HG02981 (cell line): ENCODE data around the gene NSL1.
"Not testable (repeated sequence)": the region's sequence is repeated elsewhere in the genome, so short reads cannot be mapped to it uniquely, and the experiment has no call there.

Experiments used
- ATAC-seq: cut with Tn5 transposase; IDR thresholded peaks from one replicate; pipeline ENCODE4 v1.9.1; 2021; ENCODE audit warnings: mild to moderate bottlenecking, moderate library complexity; ENCODE audit not compliant: unreplicated experiment

NSL1 gene

DNA sequence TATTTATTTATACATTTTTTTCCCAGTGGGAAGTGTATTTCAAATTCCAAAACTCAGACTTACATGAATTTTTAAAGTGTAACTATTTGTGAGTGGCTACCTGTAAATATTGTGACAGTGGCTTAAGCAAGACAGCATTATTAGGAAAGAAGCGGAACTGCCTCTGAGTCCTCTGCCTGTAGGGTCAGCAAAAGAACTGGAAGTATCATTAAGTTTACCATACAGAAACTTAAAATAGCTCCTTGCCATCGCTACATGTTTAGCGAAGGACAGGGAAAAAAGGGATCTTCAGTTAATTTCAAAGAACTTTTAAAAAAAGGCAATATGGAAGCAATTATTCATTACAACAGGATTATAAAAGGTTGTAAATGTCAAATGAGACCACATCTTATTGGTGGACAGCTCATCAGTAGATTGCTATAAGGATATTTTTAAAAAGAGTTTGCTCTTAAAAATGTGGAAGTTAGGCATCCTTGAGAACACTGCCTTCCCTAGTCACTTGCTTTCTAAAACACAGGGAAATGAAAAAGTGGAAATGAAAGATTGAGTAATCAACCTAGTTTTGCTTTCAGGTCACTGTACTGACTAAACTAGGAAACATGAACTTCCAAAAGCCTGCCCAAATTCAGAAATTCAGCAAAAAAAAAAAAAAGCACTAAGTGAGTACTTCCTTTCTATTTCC lies 39.2 kb downstream of the NSL1 start:
- no peak for ATAC-seq

DNA sequence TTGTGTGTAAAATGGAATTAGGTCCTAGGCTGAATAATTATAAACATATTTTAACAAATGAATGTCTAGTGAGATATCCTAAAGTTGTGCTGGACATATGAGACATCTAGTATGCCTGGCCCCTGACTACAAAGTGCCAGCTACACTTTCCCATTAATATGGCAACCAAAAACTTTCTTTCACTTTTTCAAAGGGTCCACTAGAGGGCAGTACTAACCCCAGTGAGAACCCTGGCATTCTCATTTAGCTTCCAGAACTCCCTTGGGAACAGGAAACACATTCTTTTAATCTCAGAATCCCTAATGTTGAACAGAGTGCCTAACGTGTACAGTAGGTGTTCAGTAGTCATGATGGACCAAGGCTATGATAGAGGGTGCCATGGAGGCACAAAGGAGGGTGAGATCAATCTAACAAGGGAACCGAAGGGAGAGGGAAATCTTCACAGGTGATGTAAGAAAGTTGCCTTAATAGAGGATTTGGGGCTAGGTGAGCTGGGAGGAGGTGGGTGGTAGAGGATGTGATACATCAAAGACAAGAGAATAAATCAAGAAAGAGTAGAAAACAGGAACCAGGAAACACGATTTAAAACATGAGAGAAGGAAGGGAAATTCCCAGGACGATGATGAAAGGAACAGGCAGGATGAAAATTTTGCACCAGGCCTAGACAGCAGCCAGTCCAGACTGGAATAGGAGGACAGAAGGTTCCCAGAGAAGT lies 41.6 kb downstream of the NSL1 start:
- no peak for ATAC-seq

DNA sequence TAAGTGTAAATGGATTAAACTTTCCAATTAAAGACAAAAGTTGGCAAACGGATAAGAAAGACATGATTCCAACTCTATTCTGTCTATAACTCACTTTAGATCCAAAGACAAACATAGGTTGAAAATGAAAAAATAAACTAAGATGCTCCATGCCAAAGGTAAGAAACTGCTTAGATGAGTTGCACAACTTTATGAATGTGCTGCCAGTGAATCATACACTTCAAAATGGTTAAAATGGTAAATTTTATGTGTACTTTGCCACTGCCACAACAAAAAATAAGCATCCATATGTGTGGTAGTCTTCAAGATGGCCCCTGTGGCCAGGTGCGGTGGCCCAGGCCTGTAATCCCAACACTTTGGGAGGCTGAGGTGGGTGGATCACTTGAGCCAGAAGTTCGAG lies 45.0 kb downstream of the NSL1 start:
- no peak for ATAC-seq

DNA sequence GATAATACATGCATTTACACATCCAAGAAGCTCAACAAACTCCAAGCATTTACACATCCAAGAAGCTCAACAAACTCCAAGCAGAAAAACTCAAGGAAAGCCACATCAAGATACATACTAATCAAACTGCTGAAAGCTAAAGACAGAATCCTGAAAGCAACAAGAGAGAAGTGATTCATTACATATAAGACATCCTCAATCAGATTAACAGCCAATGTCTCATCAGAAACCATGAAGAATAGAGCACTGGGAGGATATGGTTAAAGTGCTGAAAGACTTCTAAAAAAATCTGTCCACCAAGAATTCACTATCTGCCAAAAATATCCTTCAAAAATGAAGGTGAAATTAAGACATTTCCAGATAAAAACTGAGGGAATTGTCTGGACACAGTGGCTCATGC lies 46.3 kb downstream of the NSL1 start:
- no peak for ATAC-seq

DNA sequence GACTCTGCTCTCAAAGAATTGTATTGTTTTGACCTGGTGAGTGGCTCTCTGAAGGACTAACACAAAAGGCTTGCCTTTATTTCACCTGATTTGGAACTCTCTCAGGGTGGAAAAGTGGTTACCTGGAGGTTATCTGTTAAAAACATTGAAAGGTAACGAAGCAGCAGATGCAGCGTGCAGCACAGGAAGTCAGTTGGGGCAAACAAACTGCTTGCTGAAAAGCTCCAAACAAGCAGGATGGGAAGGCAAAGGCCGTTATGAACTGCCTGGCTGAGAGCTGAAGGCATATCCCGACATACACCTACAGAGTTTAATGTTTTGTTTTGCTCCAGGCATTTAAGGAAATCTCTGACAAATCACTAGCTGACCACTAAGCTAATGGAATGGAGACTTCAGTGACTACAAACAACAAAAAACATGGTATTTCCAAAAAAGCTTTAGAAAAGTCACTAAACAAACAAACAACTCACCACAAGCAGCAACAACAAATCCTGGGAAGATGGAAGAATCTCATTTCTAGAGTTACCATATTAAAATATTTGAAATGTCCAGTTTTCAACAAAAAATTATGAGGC lies 47.6 kb downstream of the NSL1 start:
- ATAC-seq = no peak

DNA sequence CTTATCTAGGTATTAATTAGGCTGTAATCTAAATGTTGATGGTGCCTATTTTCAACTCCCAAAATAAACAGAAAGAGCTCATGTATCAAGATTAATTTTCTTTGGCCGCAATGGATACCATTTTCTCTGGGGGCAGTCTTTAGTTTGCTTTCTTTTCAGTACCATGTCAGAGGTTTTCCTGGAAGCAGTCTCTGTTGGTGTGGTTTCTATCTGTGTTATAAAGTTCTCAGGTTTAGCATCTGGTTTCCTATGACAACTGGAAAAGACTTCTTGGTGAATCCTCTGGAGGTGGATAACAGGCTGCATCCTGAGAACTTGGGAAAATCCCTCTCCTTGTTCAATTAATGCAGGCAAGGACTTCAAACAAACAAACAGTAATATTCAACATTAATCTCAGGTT lies 53.2 kb downstream of the NSL1 start:
- no peak for ATAC-seq

DNA sequence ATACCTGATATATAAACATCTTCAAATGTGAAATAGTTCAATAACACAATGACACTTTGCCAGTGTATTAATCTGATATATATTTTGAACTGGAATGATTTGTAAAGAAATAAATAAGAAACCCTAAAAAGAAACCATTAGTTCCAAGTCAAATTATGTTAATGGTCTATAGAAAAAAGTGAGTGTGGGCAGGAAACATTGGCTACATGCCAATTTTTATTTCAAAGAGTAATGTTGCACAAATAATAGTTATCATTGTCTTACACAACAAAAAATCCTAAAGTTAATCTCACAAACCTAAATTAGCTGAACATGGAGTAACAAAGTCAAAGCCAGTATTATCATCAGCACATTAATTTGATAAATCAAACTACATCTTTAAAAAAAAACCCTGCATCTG lies 54.0 kb downstream of the NSL1 start:
- no peak for ATAC-seq

DNA sequence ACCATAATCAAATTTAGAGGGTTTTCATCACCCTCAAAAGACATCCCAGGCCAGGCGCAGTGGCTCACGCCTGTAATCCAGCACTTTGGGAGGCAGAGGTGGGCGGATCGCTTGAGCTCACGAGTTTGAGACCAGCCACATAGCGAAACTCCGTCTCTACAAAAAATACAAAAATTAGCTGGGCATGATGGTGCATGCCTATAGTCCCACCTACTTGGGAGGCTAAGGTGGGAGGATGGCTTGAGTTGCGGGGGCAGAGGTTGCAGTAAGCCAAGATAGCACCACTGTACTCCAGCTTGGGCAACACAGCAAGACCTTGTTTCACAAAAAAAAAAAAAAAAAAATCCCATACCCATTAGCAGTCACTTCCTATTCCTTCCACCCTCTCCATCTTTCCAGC lies 58.5 kb downstream of the NSL1 start:
- ATAC-seq = no peak

DNA sequence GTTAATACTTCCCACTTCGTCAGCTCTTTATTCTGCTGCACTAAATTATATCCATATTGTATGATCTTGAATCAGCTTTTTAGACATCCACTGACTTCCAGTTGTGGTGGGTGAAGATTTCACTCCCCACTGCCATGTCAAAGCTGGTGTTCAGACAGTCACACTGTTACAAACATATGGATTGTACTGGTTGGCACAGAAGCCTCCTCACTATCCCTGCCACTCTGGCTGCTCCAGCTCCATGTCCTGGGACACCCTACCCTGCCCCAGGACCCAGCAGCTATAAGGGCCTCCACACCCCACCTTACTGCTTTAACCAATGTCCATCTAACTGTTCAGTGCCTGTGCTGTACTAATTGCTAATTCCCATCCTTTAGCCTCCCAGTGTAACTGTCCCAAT lies 59.9 kb downstream of the NSL1 start:
- no peak for ATAC-seq

DNA sequence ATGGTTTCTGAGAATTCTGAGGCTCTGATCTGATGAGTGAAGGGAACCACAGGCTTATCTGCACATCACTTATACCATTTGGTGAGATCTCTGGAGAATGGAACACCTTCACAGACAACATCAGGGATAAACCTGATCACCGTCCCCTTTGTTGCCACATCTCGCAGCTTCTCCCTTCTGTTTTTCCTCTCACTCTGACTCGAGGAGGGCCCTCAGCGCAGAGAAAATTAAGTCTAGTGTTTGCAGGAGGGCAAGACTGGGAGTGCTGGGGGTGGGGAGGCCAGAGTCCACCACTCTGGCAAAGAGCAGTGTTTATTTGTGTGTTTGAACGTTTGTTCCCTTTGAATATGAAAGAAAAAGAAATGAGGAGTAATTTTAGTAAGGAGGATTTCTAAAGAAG lies 63.0 kb downstream of the NSL1 start:
- ATAC-seq = no peak

DNA sequence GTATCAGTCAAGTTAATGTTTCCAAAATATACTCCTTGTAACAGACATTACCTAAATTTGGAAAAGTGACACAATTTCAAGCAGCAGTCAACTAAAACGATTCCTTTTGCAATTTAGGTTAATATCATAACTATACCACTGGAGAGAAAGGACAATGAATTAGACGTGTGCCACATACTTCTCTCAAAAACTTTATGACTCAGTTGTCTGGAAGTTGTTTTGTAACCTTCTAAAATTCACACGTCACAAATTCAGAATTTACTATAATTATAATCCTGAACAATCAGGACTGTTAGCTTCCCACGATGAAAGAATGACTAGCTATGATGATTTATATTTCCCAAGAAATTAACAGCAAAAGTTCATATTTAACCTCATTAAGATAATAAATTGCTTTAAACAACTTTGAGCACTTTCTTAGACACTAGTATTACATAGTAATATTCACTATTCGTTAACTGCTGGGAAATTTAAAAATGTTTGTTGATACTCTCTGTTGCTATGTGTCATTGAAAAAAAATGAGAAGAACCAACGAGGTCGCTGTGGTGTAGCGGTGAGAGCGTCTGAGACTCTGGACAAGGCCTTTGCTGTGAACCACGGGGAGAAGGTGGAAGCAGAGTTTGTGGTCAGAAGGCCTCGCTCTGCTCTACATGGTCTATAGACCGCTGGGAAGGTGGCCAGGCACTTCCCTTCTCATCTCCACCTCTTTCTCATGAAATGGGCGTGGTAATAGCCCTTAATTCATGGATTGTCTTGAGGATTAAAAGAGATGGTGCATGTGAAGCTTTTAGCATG lies 64.0 kb downstream of the NSL1 start:
- ATAC-seq = no peak

DNA sequence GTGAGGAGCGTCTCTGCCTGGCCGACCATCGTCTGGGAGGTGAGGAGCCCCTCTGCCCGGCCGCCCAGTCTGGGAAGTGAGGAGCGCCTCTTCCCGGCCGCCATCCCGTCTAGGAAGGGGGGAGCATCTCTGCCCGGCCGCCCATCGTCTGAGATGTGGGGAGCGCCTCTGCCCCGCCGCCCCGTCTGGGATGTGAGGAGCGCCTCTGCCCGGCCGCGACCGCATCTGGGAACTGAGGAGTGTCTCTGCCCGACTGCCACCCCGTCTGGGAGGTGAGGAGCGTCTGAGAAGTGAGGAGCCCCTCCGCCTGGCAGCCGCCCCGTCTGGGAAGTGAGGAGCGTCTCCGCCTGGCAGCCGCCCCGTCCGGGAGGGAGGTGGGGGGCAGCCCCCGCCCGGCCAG lies 66.9 kb downstream of the NSL1 start:
- not testable (repeated sequence) for ATAC-seq

DNA sequence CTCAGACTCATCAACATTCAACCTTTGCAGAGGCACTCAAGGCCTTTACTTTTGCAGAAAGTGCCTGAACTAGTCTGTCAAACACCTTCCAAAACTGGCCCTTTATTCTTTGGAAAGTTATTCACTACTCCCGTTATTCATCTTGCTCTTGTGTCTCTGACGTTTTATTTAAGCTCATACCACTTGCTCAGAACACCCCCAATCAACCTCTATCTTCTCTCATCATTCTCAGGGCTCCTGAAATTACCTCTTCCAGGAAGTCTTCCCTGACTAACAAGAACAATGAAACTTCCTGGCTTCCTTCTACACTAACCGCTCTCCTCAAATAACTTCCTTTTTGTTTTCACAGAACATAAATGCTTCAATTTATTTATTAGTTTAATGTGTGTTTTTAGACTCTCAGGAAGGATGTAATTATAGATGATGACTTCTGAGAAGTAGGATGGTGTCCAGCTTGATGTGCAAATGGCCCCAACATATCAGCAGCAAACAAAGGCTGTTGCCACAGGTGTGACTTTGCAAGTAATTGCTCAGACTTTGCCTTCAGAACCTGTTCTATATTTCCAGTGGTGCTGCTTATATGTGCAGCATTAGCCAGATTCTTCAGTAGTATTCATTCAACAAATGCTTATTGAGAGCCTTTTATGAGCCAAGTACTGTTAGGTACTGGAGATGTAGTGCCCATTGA lies 69.2 kb downstream of the NSL1 start:
- no peak for ATAC-seq

DNA sequence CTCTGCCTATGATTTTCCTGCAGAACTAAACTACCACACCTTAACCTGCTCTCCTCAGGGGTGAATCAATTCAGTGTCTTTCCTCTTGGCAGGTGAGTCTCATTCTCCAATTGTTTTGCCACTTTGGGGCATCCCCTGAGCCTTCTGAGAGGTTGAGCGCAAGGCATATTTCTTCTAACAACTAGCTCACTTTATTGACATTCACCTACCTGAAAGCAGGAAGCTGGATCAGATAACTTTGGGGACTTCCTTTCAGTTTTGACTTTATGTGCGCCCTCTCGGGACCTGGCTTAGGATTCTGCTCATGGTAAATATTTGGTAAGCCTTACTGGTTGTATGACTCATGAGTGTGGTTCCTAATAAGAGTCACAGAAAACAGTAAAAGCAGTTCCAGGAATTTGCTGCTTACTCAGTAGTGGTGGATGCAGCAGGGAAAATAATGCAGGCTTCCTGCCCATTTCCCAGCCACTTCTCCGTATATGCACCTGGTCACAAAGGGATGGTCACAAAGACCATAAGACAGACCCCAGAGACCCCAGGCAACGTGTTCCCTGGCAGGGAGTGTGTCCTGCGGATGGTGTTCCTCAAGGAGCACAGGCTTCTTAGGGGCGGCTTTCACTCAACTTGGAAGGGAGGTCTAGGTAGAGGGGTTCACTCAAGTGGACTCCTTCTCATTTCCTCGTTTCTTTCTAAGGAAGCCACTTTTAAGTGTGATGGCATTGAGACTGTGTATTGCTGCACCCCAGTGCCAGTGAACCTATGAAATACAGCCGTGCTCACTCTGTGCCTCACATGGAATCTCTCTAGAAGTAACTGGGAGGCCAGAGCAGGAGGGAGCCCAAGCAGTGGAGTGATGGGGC lies 70.0 kb downstream of the NSL1 start:
- peak; percentile 61 for ATAC-seq

DNA sequence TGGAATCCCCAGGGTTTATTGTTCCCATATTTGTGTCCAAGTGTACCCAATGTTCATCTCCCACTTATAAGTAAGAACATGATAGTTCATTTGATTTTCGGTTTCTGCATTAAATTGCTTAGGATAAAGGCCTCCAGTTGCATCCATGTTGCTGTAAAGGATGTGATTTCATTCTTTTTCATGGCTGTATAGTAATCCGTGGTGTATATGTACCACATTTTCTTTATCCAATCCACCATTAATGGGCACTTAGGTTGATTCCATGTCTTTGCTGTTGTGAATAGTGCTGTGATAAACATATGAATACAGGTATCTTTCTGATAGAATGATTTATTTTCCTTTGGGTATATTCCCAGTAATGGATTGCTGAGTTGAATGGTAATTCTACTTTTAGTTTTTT lies 71.9 kb downstream of the NSL1 start:
- no peak for ATAC-seq

DNA sequence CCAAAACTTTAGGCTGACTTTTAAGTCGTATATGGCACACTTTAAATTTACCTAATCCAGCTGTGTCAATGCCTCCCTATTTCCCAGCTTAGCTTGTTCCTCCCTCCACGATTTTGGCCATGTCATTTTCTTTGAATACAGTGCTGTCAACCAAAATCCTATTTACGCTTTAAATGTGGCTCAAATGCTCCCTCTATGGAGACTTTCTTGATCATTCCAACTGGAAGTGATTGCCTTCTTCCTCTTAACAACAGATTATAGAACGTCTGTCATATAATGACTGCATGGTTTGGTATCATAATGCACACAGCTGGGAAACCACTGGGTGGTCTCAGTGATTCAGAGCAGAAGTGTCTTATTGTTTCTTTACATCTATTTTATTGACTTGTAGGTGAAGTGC lies 73.1 kb downstream of the NSL1 start:
- no peak for ATAC-seq

DNA sequence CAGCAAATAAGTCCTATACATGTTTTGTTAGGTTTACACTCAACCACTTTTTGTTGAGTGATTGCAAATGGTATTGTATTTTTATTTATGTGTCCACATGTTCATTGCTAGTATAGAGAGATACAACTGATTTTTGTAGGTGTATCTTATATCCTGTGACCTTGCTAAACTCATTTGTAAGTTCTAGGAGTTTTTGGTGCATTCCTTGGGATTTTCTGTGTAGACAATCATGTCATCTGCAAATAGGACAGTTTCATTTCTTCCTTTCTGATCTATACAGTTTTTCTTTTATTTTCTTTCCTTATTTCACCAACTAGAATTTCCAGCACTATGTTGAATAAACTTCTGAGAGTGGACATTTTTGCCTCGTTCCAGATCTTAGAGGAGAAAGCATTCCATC lies 75.4 kb downstream of the NSL1 start:
- ATAC-seq = no peak

DNA sequence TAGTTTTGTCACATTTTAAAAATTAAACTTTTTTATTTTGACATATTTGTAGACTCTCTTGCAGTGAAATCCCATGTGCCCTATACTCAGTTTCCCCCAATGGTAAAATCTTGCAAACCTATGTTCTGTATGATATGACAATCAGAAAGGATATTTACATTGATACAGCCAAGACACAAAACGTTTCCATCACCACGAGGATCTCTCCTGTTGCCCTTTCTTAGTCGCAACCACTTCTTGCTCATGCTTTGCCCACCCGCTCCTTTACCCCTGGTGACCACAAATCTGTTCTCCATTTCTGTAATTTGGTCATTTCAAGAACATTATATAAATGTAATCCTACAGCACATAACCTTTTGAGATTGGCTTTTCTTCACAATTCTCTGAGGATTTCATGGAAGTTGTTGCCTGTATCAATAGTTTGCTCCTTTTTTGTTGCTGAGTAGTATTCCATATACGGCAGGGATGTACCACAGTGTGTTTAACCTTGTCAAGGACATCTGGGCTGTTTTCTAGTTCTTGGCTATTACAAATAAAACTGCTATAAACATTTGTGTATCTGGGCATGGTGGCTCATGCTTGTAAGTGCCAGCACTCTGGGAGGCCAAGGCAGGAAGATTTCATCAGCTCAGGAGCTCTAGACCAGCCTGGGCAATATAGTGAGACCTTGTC lies 78.0 kb downstream of the NSL1 start:
- no peak for ATAC-seq

DNA sequence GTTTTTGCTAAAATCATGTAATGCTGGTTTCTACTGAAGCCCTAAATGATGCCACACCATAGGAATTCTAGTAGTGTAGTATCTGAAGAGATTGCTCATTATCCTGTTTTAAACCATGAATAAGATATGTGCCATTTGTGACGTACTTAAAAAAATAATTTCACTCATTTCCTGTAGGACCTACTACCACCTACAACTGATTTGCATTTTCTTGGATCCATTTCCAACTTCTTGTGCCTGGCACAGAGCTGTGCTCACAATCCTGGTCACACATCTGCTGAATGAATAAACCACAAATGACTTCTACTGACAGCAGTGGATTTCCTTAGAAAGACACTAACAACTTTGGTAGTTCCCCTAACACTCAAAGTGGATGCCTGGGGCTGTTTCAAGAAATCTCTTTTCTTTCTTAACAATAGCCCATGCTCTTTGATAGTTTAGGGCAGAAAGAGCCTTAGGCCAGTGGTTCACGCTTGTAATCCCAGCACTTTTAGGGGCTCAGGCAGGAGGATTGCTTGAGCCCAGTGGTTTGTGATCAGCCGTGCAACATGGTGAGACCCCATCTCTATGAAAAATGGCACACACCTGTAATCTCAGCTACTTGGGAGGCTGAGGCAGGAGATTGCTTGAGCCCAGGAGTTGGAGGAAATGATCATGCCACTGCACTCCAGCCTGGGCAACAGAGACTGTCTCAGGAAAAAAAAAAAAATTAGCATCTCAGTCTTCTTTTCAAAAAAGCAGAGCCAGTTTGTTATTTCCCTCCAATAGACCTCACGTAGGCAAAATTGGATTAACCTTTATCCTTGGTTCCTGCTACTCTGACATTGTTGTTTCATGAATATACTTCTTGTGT lies 78.9 kb downstream of the NSL1 start:
- no peak for ATAC-seq
